ENCODE results near the gene CEP70.

Gene CEP70

DNA sequence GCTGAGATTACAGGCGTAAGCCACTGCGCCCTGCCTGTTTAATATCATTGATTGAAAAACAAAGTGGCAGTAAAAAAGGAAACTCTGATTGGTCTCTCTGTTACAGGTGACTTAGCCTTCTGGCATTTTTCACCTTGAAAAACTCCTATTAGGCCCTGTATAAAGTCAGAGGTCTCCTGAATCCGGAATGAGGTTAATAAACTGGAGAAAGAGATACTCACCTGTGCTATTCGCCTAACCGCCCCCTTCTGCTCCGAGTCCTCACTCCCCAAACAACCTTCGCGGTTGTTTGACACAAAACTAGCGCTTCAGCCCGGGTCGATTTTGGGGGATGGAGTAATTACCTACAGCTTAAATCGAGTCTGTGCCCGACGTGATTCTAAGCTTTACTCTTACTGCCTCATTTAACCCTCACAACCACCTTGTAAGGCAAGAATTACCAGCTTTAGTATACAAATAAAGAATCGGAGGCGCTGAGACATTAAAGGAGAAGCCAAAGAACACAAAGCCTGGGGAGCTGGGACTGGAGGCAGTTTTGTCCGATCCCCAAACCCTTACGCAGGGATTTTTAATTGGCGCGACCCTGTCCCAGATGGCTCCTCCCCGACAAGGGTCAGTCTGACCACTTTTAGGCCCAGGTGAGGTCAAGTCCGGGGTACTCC, 441 bp downstream of the CEP70 start:
- no peak overlapping the region for H3K4me3 ChIP-seq (ENCODE audit: low read depth, low read length)
- TF ChIP-seq POLR2A (IDR thresholded peaks at IDR 0.05; ENCODE audit: extremely low read depth, insufficient read length), result no peak
- no peak for TF ChIP-seq MYC (IDR thresholded peaks at IDR 0.05; ENCODE audit: low read depth, low read length)
- TF ChIP-seq, protein P1, sequence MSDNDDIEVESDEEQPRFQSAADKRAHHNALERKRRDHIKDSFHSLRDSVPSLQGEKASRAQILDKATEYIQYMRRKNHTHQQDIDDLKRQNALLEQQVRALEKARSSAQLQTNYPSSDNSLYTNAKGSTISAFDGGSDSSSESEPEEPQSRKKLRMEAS (IDR thresholded peaks at IDR 0.05; ENCODE audit: low read depth, low read length), result no peak
- TF ChIP-seq, protein P2, sequence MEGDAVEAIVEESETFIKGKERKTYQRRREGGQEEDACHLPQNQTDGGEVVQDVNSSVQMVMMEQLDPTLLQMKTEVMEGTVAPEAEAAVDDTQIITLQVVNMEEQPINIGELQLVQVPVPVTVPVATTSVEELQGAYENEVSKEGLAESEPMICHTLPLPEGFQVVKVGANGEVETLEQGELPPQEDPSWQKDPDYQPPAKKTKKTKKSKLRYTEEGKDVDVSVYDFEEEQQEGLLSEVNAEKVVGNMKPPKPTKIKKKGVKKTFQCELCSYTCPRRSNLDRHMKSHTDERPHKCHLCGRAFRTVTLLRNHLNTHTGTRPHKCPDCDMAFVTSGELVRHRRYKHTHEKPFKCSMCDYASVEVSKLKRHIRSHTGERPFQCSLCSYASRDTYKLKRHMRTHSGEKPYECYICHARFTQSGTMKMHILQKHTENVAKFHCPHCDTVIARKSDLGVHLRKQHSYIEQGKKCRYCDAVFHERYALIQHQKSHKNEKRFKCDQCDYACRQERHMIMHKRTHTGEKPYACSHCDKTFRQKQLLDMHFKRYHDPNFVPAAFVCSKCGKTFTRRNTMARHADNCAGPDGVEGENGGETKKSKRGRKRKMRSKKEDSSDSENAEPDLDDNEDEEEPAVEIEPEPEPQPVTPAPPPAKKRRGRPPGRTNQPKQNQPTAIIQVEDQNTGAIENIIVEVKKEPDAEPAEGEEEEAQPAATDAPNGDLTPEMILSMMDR (IDR thresholded peaks at IDR 0.05; ENCODE audit: low read depth, low read length), result no peak
- DNase-seq (ENCODE audit: low read depth), result no peak

DNA sequence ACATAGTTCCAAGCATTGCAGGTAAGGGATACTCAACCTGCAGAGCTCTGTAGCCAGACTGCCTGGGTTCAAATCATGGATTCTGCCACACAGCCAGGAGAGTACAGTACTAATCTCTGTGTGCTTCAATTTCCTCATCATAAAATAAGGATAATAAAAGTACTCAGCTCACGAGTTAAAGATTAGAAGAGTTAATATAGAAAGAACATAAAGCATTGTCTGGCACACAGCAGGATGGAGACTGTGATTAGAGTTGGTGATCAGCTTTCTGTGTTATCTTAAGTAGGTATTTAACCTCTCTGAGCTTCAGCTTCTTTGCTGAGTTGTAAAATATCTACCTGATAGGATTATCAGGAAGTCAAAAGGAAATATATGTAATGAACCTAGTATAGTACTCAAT, 2.7 kb downstream of the CEP70 start:
- no peak overlapping the region for H3K4me3 ChIP-seq (ENCODE audit: low read depth, low read length)
- no peak for DNase-seq (ENCODE audit: low read depth)
- TF ChIP-seq POLR2A (IDR thresholded peaks at IDR 0.05; ENCODE audit: extremely low read depth, insufficient read length) (no peak), MYC (IDR thresholded peaks at IDR 0.05; ENCODE audit: low read depth, low read length) (no peak)
- TF ChIP-seq, protein P1 (IDR thresholded peaks at IDR 0.05; ENCODE audit: low read depth, low read length), result no peak
- TF ChIP-seq, protein P2 (IDR thresholded peaks at IDR 0.05; ENCODE audit: low read depth, low read length), result no peak

DNA sequence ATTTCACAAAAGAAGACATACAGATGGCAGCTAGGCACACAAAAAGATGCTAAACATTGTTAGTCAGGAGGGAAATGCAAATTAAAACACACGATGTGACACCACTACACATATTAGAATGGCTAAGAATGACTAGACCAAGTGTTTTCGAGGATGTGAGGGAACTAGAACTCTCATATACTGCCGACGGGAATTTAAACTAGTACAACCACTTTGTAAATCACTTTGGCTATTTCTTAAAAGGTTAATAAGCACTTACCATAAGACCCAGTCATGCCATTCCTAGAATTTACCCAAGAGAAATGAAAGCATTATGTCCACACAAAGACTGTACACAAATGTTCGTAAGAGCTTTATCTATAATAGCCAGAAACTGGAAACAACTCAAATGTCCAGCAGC, 5.6 kb downstream of the CEP70 start:
- no peak for TF ChIP-seq MYC (IDR thresholded peaks at IDR 0.05; ENCODE audit: low read depth, low read length)
- TF ChIP-seq, protein P1 (IDR thresholded peaks at IDR 0.05; ENCODE audit: low read depth, low read length), result no peak
- TF ChIP-seq, protein P2 (IDR thresholded peaks at IDR 0.05; ENCODE audit: low read depth, low read length), result no peak
- TF ChIP-seq POLR2A (IDR thresholded peaks at IDR 0.05; ENCODE audit: extremely low read depth, insufficient read length), result no peak
- no peak for DNase-seq (ENCODE audit: low read depth)
- H3K4me3 ChIP-seq (ENCODE audit: low read depth, low read length), result no peak overlapping the region

DNA sequence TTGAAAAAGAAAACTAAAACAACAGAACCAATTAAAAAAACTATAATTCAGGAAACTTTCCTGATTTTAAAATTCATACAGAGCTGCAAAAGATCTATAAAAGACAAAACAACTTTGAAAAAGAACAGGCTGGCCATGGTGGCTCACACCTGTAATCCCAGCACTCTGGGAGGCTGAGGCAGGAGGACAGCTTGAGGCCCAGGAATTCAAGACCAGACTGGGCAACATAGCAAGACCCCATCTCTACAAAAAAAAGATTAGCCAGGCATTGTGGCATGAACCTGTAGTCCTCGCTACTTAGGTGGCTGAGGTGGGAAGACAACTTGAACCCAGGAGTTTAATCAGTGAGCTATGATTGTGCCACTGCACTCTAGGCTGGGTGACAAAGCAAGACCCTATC, 6.7 kb downstream of the CEP70 start:
- DNase-seq (ENCODE audit: low read depth), result no peak
- TF ChIP-seq POLR2A (IDR thresholded peaks at IDR 0.05; ENCODE audit: extremely low read depth, insufficient read length) (no peak), MYC (IDR thresholded peaks at IDR 0.05; ENCODE audit: low read depth, low read length) (no peak)
- TF ChIP-seq, protein P1 (IDR thresholded peaks at IDR 0.05; ENCODE audit: low read depth, low read length), result no peak
- TF ChIP-seq, protein P2 (IDR thresholded peaks at IDR 0.05; ENCODE audit: low read depth, low read length), result no peak
- H3K4me3 ChIP-seq (ENCODE audit: low read depth, low read length), result no peak overlapping the region

DNA sequence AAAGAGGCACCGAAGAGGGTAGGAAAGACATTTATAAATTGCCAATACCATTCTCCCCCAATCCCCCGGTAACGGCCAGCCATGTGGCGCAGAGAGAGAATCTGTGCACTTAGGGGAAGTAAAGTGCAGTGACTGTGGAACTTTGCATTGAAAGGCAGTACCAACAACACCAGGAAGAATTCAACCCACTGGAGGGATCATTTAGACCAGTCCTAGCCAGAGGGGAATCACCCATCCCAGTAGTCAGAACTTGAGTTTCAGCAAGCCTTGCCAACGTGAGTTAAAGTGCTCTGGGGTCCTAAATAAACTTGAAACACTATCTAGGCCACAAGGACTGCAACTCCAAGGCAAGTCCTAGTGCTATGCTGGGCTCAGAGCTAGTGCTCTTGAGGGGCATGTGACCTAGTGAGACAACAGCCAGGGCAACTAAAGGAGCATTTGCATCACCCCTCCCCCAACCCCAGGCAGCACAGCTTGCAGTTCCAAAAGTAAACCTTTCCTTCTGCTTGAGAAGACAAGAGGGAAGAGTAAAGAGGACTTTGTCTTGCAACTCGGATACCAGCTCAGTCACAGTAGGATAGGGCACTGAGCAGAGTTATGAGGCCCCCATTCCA, 15.0 kb downstream of the CEP70 start:
- TF ChIP-seq POLR2A (IDR thresholded peaks at IDR 0.05; ENCODE audit: extremely low read depth, insufficient read length), result no peak
- TF ChIP-seq, protein P2 (IDR thresholded peaks at IDR 0.05; ENCODE audit: low read depth, low read length), result no peak
- TF ChIP-seq, protein P1 (IDR thresholded peaks at IDR 0.05; ENCODE audit: low read depth, low read length), result no peak
- TF ChIP-seq MYC (IDR thresholded peaks at IDR 0.05; ENCODE audit: low read depth, low read length), result no peak

More for the DNA sequence above, 15.0 kb downstream of the CEP70 start:
- DNase-seq (ENCODE audit: low read depth), result no peak
- H3K4me3 ChIP-seq (ENCODE audit: low read depth, low read length), result no peak overlapping the region
